Measurements from ENCODE around the gene RAB9A. TPM values are rescaled to one million over a fixed set of nuclear protein-coding genes. Genes with fewer than 3 reads are reported as not detected.
"Not testable (repeated sequence)": the region's sequence is repeated elsewhere in the genome, so short reads cannot be mapped to it uniquely, and the experiment has no call there.

RAB9A gene
- polyA plus RNA-seq (ENCODE audit: insufficient read length): 14.0 TPM

- DNase-seq: peak; percentile 83
These were observed at the start of gene RAB9A for GRCh38 chrX:13688958-13689740. TSS of gene RAB9A (plus strand) at chrX:13689128. CDS start at chrX:13708747, 19,619 bp downstream.

DNA sequence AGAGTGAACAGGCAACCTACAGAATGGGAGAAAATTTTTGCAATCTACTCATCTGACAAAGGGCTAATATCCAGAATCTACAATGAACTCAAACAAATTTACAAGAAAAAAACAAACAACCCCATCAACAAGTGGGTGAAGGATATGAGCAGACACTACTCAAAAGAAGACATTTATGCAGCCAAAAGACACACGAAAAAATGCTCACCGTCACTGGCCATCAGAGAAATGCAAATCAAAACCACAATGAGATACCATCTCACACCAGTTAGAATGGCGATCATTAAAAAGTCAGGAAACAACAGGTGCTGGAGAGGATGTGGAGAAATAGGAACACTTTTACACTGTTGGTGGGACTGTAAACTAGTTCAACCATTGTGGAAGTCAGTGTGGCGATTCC is 47.2 kb upstream of the RAB9A start:
- not testable (repeated sequence) for DNase-seq

- DNase-seq: no peak
These were observed 43.3 kb upstream of the RAB9A start for GRCh38 chrX:13645464-13646153.

GRCh38 chrX:13646154-13646549 is 42.8 kb upstream of the RAB9A start:
- peak; percentile 64 for DNase-seq

- DNase-seq: peak; percentile 48
These were observed 41.2 kb upstream of the RAB9A start for GRCh38 chrX:13647709-13648212.

GRCh38 chrX:13648336-13648735 is 40.6 kb upstream of the RAB9A start:
- not testable (repeated sequence) for DNase-seq

GRCh38 chrX:13649838-13650237 is 39.1 kb upstream of the RAB9A start:
- DNase-seq: peak; percentile 49

- no peak for DNase-seq
These were observed 38.6 kb upstream of the RAB9A start for GRCh38 chrX:13650318-13650717.

GRCh38 chrX:13651150-13651549 is 37.8 kb upstream of the RAB9A start:
- no peak for DNase-seq

GRCh38 chrX:13652287-13652793 is 36.6 kb upstream of the RAB9A start:
- no peak for DNase-seq

- peak; percentile 92 for DNase-seq
These were observed 35.9 kb upstream of the RAB9A start, which contains the start of gene TCEANC for GRCh38 chrX:13652850-13653693. TSS of gene TCEANC (plus strand) at chrX:13653141. CDS start at chrX:13662509, 9,368 bp downstream.

GRCh38 chrX:13654116-13654515 is 34.8 kb upstream of the RAB9A start:
- no peak for DNase-seq

DNA sequence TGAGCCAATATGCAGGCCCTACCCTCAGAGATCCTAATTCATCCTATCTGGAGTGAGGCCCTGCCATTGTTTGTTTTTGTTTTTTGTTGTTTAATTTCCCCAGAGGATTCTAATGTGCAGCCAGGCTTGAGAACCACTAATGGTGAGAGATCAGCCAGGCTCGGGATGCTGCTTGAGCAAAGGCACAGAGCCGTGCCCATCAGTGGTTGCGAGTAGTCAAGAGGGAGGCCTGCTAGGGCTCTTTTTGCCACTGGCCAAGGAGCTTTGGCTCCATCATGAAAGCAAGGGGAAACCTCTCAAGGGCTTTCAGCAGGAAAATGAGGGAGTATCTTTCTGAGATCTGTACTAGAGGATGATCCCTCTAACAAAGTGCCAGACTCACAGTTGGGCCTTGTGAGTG is 33.3 kb upstream of the RAB9A start:
- DNase-seq: no peak

- no peak for DNase-seq
These were observed 30.3 kb upstream of the RAB9A start for GRCh38 chrX:13658602-13659001.

DNA sequence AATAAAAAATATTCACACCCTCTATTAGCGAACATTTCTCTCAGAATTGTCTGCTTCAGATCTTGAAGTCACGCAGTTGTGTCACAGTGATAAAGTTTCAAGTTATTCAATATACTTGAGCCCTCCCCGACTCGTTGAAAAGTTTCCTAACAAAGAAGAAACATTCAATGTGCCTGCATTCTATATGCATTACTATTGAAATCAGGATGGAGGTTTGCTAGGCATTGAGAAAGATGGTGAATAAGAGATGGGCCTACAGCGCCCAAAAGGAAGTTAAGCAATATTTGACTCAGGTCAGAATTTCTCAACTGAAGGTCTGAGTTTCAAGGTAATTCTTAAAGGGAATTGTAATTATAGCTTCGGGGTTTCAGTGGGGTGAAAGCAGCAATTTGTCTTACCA is 29.9 kb upstream of the RAB9A start:
- DNase-seq: no peak

- no peak for DNase-seq
These were observed 27.1 kb upstream of the RAB9A start for GRCh38 chrX:13661735-13662288.

DNA sequence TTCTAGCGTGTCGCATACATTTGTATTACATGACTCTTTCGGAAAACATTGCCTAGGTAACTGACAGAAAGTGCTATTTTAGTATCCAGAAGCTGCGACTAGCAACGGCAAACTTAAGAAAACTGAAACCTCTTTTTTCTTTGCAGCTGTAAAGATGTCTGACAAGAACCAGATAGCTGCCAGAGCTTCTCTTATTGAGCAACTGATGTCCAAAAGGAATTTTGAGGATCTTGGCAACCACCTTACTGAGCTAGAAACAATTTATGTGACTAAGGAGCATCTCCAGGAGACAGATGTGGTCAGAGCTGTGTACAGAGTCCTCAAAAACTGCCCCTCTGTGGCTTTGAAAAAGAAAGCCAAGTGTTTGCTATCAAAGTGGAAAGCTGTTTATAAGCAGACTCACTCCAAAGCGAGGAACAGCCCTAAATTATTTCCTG is 26.6 kb upstream of the RAB9A start:
- DNase-seq: peak; percentile 36

DNA sequence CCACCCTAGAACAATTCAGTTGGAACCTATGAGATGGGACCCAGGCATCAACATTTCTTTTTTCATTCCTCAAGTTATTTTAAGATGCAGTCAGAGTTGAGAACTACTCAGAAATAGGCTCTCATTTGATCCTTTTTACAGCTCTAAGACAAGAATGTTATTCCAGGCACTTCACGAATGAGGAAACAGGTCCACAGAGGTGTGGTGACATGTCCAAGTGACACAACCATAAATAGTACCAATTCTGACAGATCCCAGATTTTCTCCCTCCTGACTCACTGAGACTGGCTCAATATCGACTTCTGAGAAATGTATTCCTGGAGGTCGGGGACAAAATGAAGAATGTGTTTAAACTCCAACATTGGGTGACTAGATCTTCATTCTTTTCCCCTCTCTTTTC is 24.9 kb upstream of the RAB9A start:
- DNase-seq: no peak

DNA sequence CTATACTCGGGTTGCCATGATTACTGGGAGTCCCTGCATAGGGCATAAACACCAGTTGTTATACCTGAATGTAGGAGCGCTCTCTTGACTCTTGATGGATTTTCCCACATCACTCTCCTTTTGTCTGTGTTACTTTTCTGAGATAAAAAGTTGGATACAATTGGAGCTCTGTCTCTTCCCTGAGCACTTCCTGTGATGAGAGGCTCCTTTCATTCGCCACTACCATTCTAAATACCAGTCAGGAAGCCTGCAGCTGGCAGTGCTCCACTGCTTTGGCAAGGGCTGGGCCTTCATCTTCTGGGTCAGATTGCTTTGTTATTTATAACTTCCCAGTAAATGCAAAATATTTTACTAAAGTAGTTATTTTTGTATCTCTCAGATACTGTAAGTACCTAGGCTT is 22.1 kb upstream of the RAB9A start:
- no peak for DNase-seq

DNA sequence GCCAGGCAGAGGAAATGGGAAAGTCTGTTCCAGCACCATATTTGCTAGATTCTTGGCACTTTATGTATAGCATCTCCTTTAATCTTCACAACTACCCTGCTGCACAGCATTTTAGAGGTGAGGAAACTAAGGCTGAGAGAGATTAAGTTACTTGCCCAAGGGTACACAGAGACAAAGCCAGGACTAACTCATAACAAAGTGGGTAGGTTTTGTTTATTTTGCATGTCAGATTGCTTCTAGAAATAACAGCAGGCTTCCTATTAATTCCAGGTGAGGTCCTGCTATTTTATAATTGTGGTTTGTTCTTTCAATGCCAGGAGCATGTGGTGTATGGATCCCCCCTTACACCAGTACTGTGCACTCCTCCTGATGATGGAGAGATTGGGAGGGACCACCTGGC is 21.0 kb upstream of the RAB9A start:
- DNase-seq: no peak

GRCh38 chrX:13669246-13669737 is 19.6 kb upstream of the RAB9A start:
- DNase-seq: no peak

GRCh38 chrX:13669755-13670154 is 19.2 kb upstream of the RAB9A start:
- DNase-seq: not testable (repeated sequence)
